ENCODE results near the gene LRRC4C. TPM values are rescaled to one million over a fixed set of nuclear protein-coding genes. Genes with fewer than 3 reads are reported as not detected.

Gene LRRC4C
- total and polyA plus RNA-seq, 2 donors (not counting 1 experiment from before 2014, with no cell fraction given): under 0.01 to 0.02 TPM

DNA sequence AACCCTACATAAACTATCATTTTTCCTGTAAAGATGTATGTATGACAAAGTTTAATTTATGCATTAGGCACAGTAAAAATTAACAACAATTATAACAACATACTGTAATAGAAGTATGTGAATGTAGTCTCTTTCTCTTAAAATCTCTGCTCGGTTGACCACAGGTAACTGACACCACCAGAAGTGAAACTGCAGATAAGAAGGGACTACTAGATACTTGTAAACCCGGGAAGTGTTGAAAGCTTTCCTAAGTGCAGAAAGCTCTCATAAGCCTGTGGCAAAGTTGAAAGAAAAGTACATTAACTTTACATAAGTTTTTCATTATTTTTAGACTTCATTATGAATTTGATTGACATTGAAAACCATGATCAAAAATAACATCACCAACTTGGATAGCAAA is 1173.3 kb downstream of the LRRC4C start:
- DNase-seq (ENCODE audit: low read depth in 2 of 2): no peak
- no peak overlapping the region for H2AFZ ChIP-seq (ENCODE audit: low read length)
- TF ChIP-seq, protein P1, sequence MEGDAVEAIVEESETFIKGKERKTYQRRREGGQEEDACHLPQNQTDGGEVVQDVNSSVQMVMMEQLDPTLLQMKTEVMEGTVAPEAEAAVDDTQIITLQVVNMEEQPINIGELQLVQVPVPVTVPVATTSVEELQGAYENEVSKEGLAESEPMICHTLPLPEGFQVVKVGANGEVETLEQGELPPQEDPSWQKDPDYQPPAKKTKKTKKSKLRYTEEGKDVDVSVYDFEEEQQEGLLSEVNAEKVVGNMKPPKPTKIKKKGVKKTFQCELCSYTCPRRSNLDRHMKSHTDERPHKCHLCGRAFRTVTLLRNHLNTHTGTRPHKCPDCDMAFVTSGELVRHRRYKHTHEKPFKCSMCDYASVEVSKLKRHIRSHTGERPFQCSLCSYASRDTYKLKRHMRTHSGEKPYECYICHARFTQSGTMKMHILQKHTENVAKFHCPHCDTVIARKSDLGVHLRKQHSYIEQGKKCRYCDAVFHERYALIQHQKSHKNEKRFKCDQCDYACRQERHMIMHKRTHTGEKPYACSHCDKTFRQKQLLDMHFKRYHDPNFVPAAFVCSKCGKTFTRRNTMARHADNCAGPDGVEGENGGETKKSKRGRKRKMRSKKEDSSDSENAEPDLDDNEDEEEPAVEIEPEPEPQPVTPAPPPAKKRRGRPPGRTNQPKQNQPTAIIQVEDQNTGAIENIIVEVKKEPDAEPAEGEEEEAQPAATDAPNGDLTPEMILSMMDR (conservative IDR thresholded peaks at IDR 0.05 in 1 of 2, IDR thresholded peaks at IDR 0.05 in 1 of 2; ENCODE audit: low read depth in 1 of 2, low read length in 2 of 2): no peak
- TF ChIP-seq EZH2 (IDR thresholded peaks at IDR 0.05; ENCODE audit: low read length, missing control alignments): no peak

DNA sequence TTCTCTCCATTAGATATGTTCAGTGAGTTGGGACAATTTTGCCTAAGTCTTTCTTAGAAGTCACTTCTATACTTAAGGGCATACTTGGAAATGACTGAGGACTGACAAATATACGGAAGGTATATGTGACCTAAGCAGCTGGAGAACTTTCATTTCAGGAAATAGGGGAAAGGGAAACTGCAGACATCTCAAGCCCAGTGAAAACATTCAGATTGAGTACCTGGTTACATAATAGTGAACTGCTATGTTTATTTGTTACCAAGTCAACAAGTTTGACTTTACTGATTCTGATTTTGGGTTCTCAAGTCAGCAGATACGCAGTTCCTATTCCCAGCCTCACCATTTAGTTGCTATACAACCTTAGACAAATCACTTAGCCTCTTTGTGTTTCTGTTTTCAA is 1173.9 kb downstream of the LRRC4C start:
- TF ChIP-seq, protein P1 (conservative IDR thresholded peaks at IDR 0.05 in 1 of 2, IDR thresholded peaks at IDR 0.05 in 1 of 2; ENCODE audit: low read depth in 1 of 2, low read length in 2 of 2): no peak
- no peak for TF ChIP-seq EZH2 (IDR thresholded peaks at IDR 0.05; ENCODE audit: low read length, missing control alignments)
- Histone ChIP-seq H4K20me1 (ENCODE audit: control insufficient read depth, extremely low read depth, insufficient read depth, low read length) (no peaks in the 10 kb centered on the region), H2AFZ (ENCODE audit: low read length) (no peak overlapping the region), H3K36me3 (ENCODE audit: control insufficient read depth, insufficient read depth, low read length) (no peaks in the 10 kb centered on the region), H3K4me2 (ENCODE audit: extremely low read depth, insufficient read depth, low read length) (no peak overlapping the region), H3K9me3 (ENCODE audit: control insufficient read depth, insufficient read depth, low read depth, low read length) (no peaks in the 10 kb centered on the region), H3K9ac (ENCODE audit: insufficient read depth, low read length) (no peak overlapping the region), H3K79me2 (ENCODE audit: control insufficient read depth, insufficient read depth, low read length) (no peaks in the 10 kb centered on the region), H3K4me1 (ENCODE audit: control insufficient read depth, extremely low read depth, insufficient read depth, low read length) (no peaks in the 10 kb centered on the region), H3K27me3 (ENCODE audit: control insufficient read depth, insufficient read depth, low read length) (no peaks in the 10 kb centered on the region), H3K4me3 (replicated peaks in 1 of 4; ENCODE audit: control extremely low read depth in 1 of 4, insufficient read depth in 1 of 4, low read depth in 3 of 4, low read length in 4 of 4) (no peak overlapping the region), H3K27ac (ENCODE audit: insufficient read depth, low read length) (no peak overlapping the region)
- DNase-seq (ENCODE audit: low read depth in 2 of 2): no peak

More for the DNA sequence above, 1173.3 kb downstream of the LRRC4C start:
- Histone ChIP-seq H3K4me3 (replicated peaks in 1 of 4; ENCODE audit: control extremely low read depth in 1 of 4, insufficient read depth in 1 of 4, low read depth in 3 of 4, low read length in 4 of 4) (no peak overlapping the region), H4K20me1 (ENCODE audit: control insufficient read depth, extremely low read depth, insufficient read depth, low read length) (no peaks in the 10 kb centered on the region), H3K4me1 (ENCODE audit: control insufficient read depth, extremely low read depth, insufficient read depth, low read length) (no peaks in the 10 kb centered on the region), H3K4me2 (ENCODE audit: extremely low read depth, insufficient read depth, low read length) (no peak overlapping the region), H3K36me3 (ENCODE audit: control insufficient read depth, insufficient read depth, low read length) (no peaks in the 10 kb centered on the region), H3K27me3 (ENCODE audit: control insufficient read depth, insufficient read depth, low read length) (no peaks in the 10 kb centered on the region), H3K9me3 (ENCODE audit: control insufficient read depth, insufficient read depth, low read depth, low read length) (no peaks in the 10 kb centered on the region), H3K27ac (ENCODE audit: insufficient read depth, low read length) (no peak overlapping the region), H3K9ac (ENCODE audit: insufficient read depth, low read length) (no peak overlapping the region), H3K79me2 (ENCODE audit: control insufficient read depth, insufficient read depth, low read length) (no peaks in the 10 kb centered on the region)

DNA sequence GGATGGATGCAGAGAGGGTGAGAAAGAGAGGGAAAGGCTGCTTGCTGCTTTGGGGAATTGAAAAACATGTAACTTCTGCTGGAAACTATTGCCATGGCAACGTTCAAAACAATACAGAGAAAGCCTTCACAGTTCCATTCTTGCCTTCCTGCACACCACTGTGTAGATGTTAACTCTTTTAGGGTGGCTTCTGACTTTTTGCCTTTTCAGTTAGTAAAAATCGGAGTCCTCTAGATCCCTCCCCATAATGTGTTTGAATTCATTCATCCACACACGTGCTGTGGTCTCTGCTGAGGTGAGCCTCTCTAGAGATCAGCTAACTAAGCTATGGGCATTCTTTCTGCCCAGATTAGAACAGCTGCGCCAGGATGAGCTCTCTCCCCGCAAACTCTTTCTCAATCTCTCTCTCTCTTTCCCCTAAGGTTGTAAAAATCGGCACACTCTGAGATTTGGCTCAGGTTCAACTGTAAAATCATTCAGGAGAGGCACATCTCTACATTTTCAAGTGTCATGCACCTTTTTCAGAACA is 1178.3 kb downstream of the LRRC4C start:
- H3K79me2 ChIP-seq (ENCODE audit: control insufficient read depth, insufficient read depth, low read length): no peaks in the 10 kb centered on the region
- H3K27me3 ChIP-seq (ENCODE audit: control insufficient read depth, insufficient read depth, low read length): no peaks in the 10 kb centered on the region
- no peak overlapping the region for H3K4me2 ChIP-seq (ENCODE audit: extremely low read depth, insufficient read depth, low read length)
- no peak for TF ChIP-seq EZH2 (IDR thresholded peaks at IDR 0.05; ENCODE audit: low read length, missing control alignments)
- TF ChIP-seq, protein P1 (conservative IDR thresholded peaks at IDR 0.05 in 1 of 2, IDR thresholded peaks at IDR 0.05 in 1 of 2; ENCODE audit: low read depth in 1 of 2, low read length in 2 of 2): no peak
- no peaks in the 10 kb centered on the region for H3K36me3 ChIP-seq (ENCODE audit: control insufficient read depth, insufficient read depth, low read length)
- no peak overlapping the region for H3K9ac ChIP-seq (ENCODE audit: insufficient read depth, low read length)
- peak in 1 of 2 donors; percentile 64 for DNase-seq (ENCODE audit: low read depth in 2 of 2)
- H2AFZ ChIP-seq (ENCODE audit: low read length): no peak overlapping the region
- H4K20me1 ChIP-seq (ENCODE audit: control insufficient read depth, extremely low read depth, insufficient read depth, low read length): no peaks in the 10 kb centered on the region
- no peak overlapping the region for H3K4me3 ChIP-seq (replicated peaks in 1 of 4; ENCODE audit: control extremely low read depth in 1 of 4, insufficient read depth in 1 of 4, low read depth in 3 of 4, low read length in 4 of 4)
- no peaks in the 10 kb centered on the region for H3K9me3 ChIP-seq (ENCODE audit: control insufficient read depth, insufficient read depth, low read depth, low read length)
- no peaks in the 10 kb centered on the region for H3K4me1 ChIP-seq (ENCODE audit: control insufficient read depth, extremely low read depth, insufficient read depth, low read length)
- H3K27ac ChIP-seq (ENCODE audit: insufficient read depth, low read length): no peak overlapping the region

Measured in fibroblast of lung (primary cell).